Fibroblast of peridontal ligament (primary cell): ENCODE results near the gene CTNND2.

Experiments
- DNase-seq: peaks from one replicate; pipeline ENCODE4 v3.0.0-alpha.2; 2010; ENCODE audit errors: extremely low read depth

The CTNND2 gene

DNA sequence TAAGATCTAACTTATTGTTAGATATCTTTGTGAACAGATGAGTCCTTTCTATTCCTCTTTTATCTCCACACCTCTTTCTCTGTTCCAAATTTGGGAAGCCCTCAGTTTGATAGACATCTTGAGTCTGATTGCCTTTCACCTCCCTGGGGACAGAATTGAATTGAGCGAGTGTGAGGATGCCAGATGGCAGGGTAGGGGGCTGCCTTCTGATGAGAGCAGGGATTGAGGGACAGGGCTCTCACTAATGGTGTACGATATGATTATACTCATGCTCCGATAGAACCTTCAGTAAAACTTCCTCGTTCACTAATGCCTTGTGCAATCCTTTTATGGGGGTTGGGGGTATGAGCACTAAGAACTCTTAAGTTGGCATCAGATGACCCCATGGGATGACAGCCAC is 971.1 kb downstream of the CTNND2 start:
- DNase-seq, result no peak

DNA sequence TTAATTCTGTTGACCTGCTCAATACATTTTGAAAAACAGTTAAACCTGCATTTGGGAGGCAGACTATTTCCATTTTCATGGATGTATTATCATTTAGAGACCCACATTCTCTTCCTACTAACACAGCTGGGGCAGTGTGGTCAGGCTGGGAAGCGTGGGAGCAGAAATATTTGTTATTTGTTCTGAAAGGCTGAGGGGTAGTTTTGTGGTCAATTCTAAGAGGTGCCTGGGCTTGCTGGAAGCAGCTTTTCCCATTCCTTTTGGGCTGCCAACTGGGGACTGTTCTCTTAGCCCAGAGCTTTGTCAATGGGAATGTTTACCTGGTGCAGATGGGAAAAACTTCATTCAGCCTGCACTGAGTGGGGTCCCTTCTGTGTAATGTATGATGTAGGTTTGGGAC is 971.8 kb downstream of the CTNND2 start:
- no peak for DNase-seq

DNA sequence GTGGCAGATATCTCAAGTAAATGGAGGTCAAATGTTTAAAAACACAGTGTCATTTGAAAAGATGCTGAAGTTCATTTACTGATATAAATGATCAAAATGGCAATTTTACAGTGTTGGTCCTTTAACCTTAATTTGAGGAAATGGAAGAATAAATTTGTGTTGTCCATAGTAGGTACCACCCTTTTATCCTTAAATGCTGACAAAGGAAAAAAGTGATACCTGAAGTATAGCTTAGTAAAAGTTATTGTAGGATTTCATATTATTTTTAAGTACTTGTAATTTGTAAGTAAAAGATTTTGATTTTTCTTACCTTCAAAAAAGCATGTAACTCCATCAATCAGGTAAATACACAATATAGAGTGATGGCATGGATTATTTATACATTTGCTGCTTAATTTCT is 976.6 kb downstream of the CTNND2 start:
- no peak for DNase-seq

DNA sequence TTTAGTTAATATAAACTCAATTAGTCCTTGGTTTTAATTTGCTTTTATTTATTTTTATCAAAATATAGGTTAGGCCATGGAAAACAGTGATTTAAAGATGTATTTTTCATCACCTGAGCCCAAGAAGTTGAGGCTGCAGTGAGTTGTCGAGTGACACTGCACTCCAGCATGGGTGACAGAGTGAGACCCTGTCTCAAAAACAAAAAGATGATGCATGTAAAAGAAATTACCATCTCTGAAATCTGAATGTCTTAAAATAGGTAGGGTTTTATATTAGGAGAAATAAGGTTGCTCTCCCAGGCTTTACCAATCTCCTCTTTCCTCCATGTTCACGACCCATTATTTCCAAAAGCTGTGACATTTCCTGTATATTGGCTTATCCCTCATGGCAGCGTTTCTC is 980.9 kb downstream of the CTNND2 start:
- DNase-seq, result no peak
